Aorta (tissue), 5 donors: ENCODE results near the gene DTNB. TPM values are rescaled to one million over a fixed set of nuclear protein-coding genes. Genes with fewer than 3 reads are reported as not detected.
A peak's percentile ranks its signal among the peaks of the same experiment; 100 is the strongest.

ENCODE experiments used
- ATAC-seq: fragments of 200-7000 bp; cut with Tn5 transposase; one replicate; pipeline ENCODE4 v1.9.1; 2022; ENCODE audit warnings: moderate library complexity; ENCODE audit not compliant: low FRiP score
- DNase-seq, 2 donors: peaks; one replicate each; pipeline ENCODE4 v3.0.0-alpha.2; 2020
- H3K27ac ChIP-seq, 2 donors: one replicate each; pipeline ENCODE4 v1.5.1; 2013; ENCODE audit warnings: low read length in 2 of 2, mild to moderate bottlenecking in 2 of 2, moderate library complexity in 2 of 2, control low read depth in 1 of 2, inconsistent platforms in 1 of 2, low read depth in 1 of 2
- H3K27me3 ChIP-seq, 2 donors: one replicate each; pipeline ENCODE4 v1.6.1; 2013; ENCODE audit warnings: control low read depth in 1 of 2, low read length in 1 of 2, mild to moderate bottlenecking in 1 of 2, moderate library complexity in 1 of 2; ENCODE audit not compliant: insufficient read depth in 2 of 2, control insufficient read depth in 1 of 2
- H3K36me3 ChIP-seq, 2 donors: one replicate each; pipeline ENCODE4 v1.6.1; 2013; ENCODE audit warnings: control low read depth in 1 of 2, low read length in 1 of 2, mild to moderate bottlenecking in 1 of 2; ENCODE audit not compliant: insufficient read depth in 2 of 2, control insufficient read depth in 1 of 2
- H3K4me1 ChIP-seq, 2 donors: one replicate each; pipeline ENCODE4 v1.6.1; 2013; ENCODE audit warnings: low read length in 2 of 2, control low read depth in 1 of 2, mild to moderate bottlenecking in 1 of 2, moderate library complexity in 1 of 2; ENCODE audit not compliant: insufficient read depth in 2 of 2, control insufficient read depth in 1 of 2
- H3K4me3 ChIP-seq, 2 donors: one replicate each; pipeline ENCODE4 v1.5.1; 2013; ENCODE audit warnings: low read length in 2 of 2, control low read depth in 1 of 2, mild to moderate bottlenecking in 1 of 2
- H3K9me3 ChIP-seq: one replicate; pipeline ENCODE4 v1.6.1; 2013; ENCODE audit warnings: mild to moderate bottlenecking, low read length; ENCODE audit not compliant: control insufficient read depth
- WGBS, 2 donors: extraction: QIAGEN DNeasy Blood & Tissue Kit; methylation state at CpG; one replicate each; pipeline ENCODE4 v1.1.7; 2013; 5-methylcytosine and 5-hydroxymethylcytosine counted together
- intact Hi-C, 2 donors: fragments of 100-400 bp; cut with DNase I; formaldehyde crosslinking; loops; one replicate each; pipeline versions ENCODE4 v1.14.2 to v1.15.0; 2022
- polyA plus RNA-seq, 2 donors: library from polyadenylated mRNA; stranded (reverse); fragments of 200-250 nt; gene quantifications; one replicate each; pipeline ENCODE4 v1.2.3, GENCODE V29; 2013
- total RNA-seq, 2 donors: library from RNA; stranded (reverse); fragmentation: NEBNext Ultra II Directional; extraction: Animal tissue kit (Norgen Biotek cat#: 25700); gene quantifications; one replicate each; pipeline ENCODE4 v1.2.1, GENCODE V29; 2021
- donor health status: healthy with polysubstance abuse.
- donor health status: Bipolar disorder and iron deficiency.
- donor health status: DM: no; HTN: no; CAD: no.
- donor health status: DM: no; HTN: no; CAD: no.
- donor health status: DM: yes; HTN: yes; CAD: no.

Gene DTNB
- total and polyA plus RNA-seq, 4 donors, result 14.7 to 33.7 (median 17.1) TPM

- ATAC-seq (no peak), DNase-seq (peak in 1 of 2 donors; percentile 61)
- Histone ChIP-seq H3K36me3 (no peaks in the 10 kb centered on the region), H3K27ac (no peak overlapping the region), H3K9me3 (no peaks in the 10 kb centered on the region), H3K4me1 (no peaks in the 10 kb centered on the region), H3K27me3 (no peaks in the 10 kb centered on the region), H3K4me3 (no peak overlapping the region)
- intact Hi-C loops, result loop anchor here in 1 of 2 donors (10.0 kb wide), 1 partner anchor 152 kb away; no protein-coding TSS in a partner anchor
- WGBS, 2 donors, result 90 to 92% methylated on average over 25 of the region's 25 CpGs
Measured at GRCh38 chr2:25372405-25373268, 300.7 kb downstream of the DTNB start.

DNA sequence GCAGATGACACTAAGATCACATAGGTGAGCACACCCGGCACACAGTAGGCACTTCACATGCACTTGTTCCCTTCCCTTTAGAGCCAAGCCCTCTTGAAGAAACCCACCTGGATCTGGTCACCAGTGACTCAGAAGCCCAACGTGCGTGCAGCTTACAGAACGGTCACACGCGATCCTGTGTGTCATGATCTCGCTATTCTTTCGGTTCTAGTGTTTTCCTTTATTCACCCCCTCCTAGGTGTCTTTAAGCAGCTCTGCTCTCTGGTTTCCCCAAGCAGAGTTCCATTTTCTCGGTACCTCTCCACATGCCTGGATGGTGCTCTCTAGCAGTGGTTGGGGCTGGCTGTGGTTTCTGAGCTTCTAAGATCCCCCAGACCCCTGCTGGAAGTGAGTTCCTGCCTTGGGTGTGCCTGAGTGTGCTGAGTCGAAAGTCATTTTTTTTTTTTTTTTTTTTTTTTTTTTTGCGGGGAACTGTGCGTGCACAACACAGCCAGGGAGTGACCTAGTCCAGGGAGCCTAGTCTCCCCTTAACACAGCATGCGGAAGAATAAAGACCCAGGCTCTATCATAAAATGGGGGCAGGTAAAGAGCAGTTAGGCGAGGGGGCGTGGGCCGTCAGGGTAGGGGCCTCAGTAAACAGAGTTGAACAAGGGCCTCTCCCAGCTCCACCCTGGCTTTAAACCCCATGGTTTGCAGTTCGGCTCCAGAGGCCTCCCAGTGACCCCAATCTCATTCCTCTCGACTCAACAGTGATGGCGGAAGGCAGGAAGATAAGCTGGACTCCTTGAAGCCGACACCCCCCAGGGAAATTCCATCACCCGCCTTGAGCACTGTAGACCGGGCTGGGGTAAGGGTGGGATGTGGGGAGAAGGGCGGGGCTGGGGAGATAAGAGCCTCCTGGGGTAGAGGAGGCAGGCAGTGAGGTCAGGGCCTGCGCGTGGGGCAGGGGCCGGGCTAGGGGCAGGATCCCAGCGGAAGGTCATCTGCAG lies 301.8 kb downstream of the DTNB start:
- peak in 1 of 2 donors; percentile 53 for DNase-seq
- H3K4me1 ChIP-seq, result no peaks in the 10 kb centered on the region
- H3K4me3 ChIP-seq, result no peak overlapping the region
- 95% methylated on average over 24 to 27 of the region's 27 CpGs for WGBS, 2 donors
- H3K27me3 ChIP-seq, result no peaks in the 10 kb centered on the region
- no peak overlapping the region for H3K27ac ChIP-seq
- H3K36me3 ChIP-seq, result no peaks in the 10 kb centered on the region
- no peak for ATAC-seq
- no peaks in the 10 kb centered on the region for H3K9me3 ChIP-seq
- intact Hi-C loops, result loop anchor here in 1 of 2 donors (10.0 kb wide), 1 partner anchor 153 kb away; no protein-coding TSS in a partner anchor

- H3K4me1 ChIP-seq, result no peaks in the 10 kb centered on the region
- no peak overlapping the region for H3K27ac ChIP-seq
- no peak for ATAC-seq
- peak; percentile 13 to 54 for DNase-seq
- H3K9me3 ChIP-seq, result no peaks in the 10 kb centered on the region
- 78 to 83% methylated on average over 5 of the region's 5 CpGs for WGBS, 2 donors
- intact Hi-C loops, result loop anchor here in 1 of 2 donors (10.0 kb wide), 1 partner anchor 155 kb away; no protein-coding TSS in a partner anchor
- no peaks in the 10 kb centered on the region for H3K27me3 ChIP-seq
- H3K4me3 ChIP-seq, result no peak overlapping the region
- no peaks in the 10 kb centered on the region for H3K36me3 ChIP-seq
Measured at GRCh38 chr2:25369876-25370275, 303.5 kb downstream of the DTNB start.

- Histone ChIP-seq H3K9me3 (no peaks in the 10 kb centered on the region), H3K4me1 (no peaks in the 10 kb centered on the region), H3K36me3 (no peaks in the 10 kb centered on the region), H3K4me3 (no peak overlapping the region), H3K27me3 (no peaks in the 10 kb centered on the region), H3K27ac (no peak overlapping the region)
- intact Hi-C loops, result no loop called here
- ATAC-seq (no peak), DNase-seq (peak in 1 of 2 donors; percentile 4)
- 85 to 86% methylated on average over 4 of the region's 4 CpGs for WGBS, 2 donors
Measured at GRCh38 chr2:25369439-25369838, 303.9 kb downstream of the DTNB start.

DNA sequence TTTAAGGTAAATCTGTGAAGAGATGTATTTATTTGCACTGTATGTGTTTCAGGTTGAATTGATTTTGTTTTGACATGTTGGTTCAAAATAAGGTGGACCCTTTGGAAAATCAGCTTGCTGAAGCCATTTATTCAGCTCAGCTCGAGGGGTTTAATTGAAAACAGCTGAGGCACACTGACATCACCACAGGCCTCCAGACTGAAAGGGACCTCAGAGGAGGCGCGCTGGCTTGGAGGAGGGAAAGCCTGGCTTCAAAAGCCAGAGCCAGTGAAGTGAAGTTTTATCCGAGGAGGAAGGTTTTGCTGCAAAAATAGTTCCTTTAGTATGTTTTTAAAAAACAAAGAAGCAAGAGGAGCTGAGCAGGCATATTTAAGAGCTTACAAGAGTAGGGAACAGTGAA lies 304.7 kb downstream of the DTNB start:
- Histone ChIP-seq H3K27ac (no peak overlapping the region), H3K9me3 (no peaks in the 10 kb centered on the region), H3K4me1 (no peaks in the 10 kb centered on the region), H3K27me3 (no peaks in the 10 kb centered on the region), H3K4me3 (no peak overlapping the region), H3K36me3 (no peaks in the 10 kb centered on the region)
- intact Hi-C loops, result no loop called here
- WGBS, 2 donors, result 41 to 51% methylated on average over 4 of the region's 4 CpGs
- ATAC-seq (no peak), DNase-seq (peak; percentile 37 to 62)

DNA sequence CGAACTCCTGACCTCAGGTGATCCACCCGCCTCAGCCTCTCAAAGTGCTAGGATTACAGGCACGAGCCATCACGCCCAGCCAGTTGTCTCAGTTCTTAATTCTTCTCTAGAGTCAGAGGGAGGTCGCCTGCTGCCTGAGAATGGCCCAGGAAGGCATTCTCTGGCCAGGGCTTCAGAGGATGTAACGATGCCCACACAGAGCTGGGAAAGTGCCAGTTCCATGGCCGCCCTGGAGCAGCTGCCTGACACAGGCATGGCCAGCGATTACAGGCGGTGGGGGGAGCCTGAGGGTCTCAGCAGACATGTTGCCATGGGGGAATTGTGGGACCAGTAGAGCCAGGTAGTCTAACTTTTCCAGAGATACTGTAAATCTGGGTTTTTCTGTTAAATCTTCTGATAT lies 306.1 kb downstream of the DTNB start:
- intact Hi-C loops, result no loop called here
- ATAC-seq (no peak), DNase-seq (peak in 1 of 2 donors; percentile 39)
- no peaks in the 10 kb centered on the region for H3K4me1 ChIP-seq
- H3K27me3 ChIP-seq, result no peaks in the 10 kb centered on the region
- H3K4me3 ChIP-seq, result no peak overlapping the region
- no peak overlapping the region for H3K27ac ChIP-seq
- WGBS, 2 donors, result 73 to 81% methylated on average over 9 of the region's 9 CpGs
- no peaks in the 10 kb centered on the region for H3K9me3 ChIP-seq
- no peaks in the 10 kb centered on the region for H3K36me3 ChIP-seq

DNA sequence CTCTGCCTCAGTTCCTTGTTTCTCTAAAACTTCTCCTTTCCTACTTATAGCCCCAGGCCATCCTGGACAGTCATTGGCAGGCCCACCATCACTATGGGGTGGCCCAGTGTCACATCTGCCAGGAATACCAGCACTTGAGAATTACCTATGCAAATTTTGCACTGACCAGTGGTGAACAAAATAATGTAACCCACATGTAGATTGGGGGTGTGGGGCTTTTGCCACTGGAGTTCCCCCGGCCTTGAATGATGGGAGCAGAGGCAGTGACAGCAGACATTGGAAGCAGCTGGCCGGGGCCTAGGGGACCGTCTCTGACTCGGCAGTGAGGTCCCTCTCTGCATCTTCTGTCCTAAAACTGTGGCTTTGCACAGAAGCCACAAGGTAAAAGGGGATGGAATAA lies 306.7 kb downstream of the DTNB start:
- no peaks in the 10 kb centered on the region for H3K36me3 ChIP-seq
- ATAC-seq, result no peak
- H3K4me1 ChIP-seq, result no peaks in the 10 kb centered on the region
- 92 to 95% methylated on average over 4 of the region's 4 CpGs for WGBS, 2 donors
- H3K27me3 ChIP-seq, result no peaks in the 10 kb centered on the region
- intact Hi-C loops, result no loop called here
- no peaks in the 10 kb centered on the region for H3K9me3 ChIP-seq
- no peak overlapping the region for H3K27ac ChIP-seq
- peak in 1 of 2 donors; percentile 36 for DNase-seq
- H3K4me3 ChIP-seq, result no peak overlapping the region

- Histone ChIP-seq H3K9me3 (no peaks in the 10 kb centered on the region), H3K4me3 (no peak overlapping the region), H3K27ac (no peak overlapping the region), H3K36me3 (no peaks in the 10 kb centered on the region), H3K27me3 (no peaks in the 10 kb centered on the region), H3K4me1 (no peaks in the 10 kb centered on the region)
- no peak for ATAC-seq
- WGBS, 2 donors, result 46 to 47% methylated on average over 5 of the region's 5 CpGs
- DNase-seq, result peak in 1 of 2 donors; percentile 6
- intact Hi-C loops, result no loop called here
Measured at GRCh38 chr2:25365241-25365640, 308.1 kb downstream of the DTNB start.
